ENCODE data around the gene MAG.

MAG gene

GRCh38 chr19:35265126-35265899, 26.6 kb upstream of the MAG start:
- no peak for TF ChIP-seq REST (IDR thresholded peaks at IDR 0.05; ENCODE audit: insufficient replicate concordance, low read depth)
- no peak for TF ChIP-seq POLR2AphosphoS5 (IDR thresholded peaks at IDR 0.05; ENCODE audit: low read depth)
- no peak for TF ChIP-seq GABPA (IDR thresholded peaks at IDR 0.05; ENCODE audit: low read depth)
- TF ChIP-seq CTCF (IDR thresholded peaks at IDR 0.05; ENCODE audit: insufficient read depth, low read length), result no peak
- no peak for TF ChIP-seq SPI1 (IDR thresholded peaks at IDR 0.05; ENCODE audit: borderline replicate concordance, low read depth)
- H3K4me3 ChIP-seq (replicated peaks; ENCODE audit: insufficient read depth, low read length), result no peak overlapping the region
- no peak overlapping the region for H3K27ac ChIP-seq (replicated peaks)
- no peaks in the 10 kb centered on the region for H3K27me3 ChIP-seq (ENCODE audit: insufficient read depth, poor library complexity, severe bottlenecking)
- no peak for DNase-seq (ENCODE audit: low read depth in 1 of 2, low spot score in 1 of 2)

GRCh38 chr19:35265900-35266519, 26.0 kb upstream of the MAG start:
- no peak for DNase-seq (ENCODE audit: low read depth in 1 of 2, low spot score in 1 of 2)
- Histone ChIP-seq H3K27ac (replicated peaks) (no peak overlapping the region), H3K27me3 (ENCODE audit: insufficient read depth, poor library complexity, severe bottlenecking) (no peaks in the 10 kb centered on the region), H3K4me3 (replicated peaks; ENCODE audit: insufficient read depth, low read length) (no peak overlapping the region)
- TF ChIP-seq REST (IDR thresholded peaks at IDR 0.05; ENCODE audit: insufficient replicate concordance, low read depth), result no peak
- TF ChIP-seq POLR2AphosphoS5 (IDR thresholded peaks at IDR 0.05; ENCODE audit: low read depth), result no peak
- TF ChIP-seq CTCF (IDR thresholded peaks at IDR 0.05; ENCODE audit: insufficient read depth, low read length), result no peak
- TF ChIP-seq GABPA (IDR thresholded peaks at IDR 0.05; ENCODE audit: low read depth), result no peak
- no peak for TF ChIP-seq SPI1 (IDR thresholded peaks at IDR 0.05; ENCODE audit: borderline replicate concordance, low read depth)

GRCh38 chr19:35266520-35267352, 25.2 kb upstream of the MAG start:
- H3K27ac ChIP-seq (replicated peaks), result peak overlapping the region; percentile 93
- no peaks in the 10 kb centered on the region for H3K27me3 ChIP-seq (ENCODE audit: insufficient read depth, poor library complexity, severe bottlenecking)
- TF ChIP-seq REST (IDR thresholded peaks at IDR 0.05; ENCODE audit: insufficient replicate concordance, low read depth) (no peak), SPI1 (IDR thresholded peaks at IDR 0.05; ENCODE audit: borderline replicate concordance, low read depth) (no peak), GABPA (IDR thresholded peaks at IDR 0.05; ENCODE audit: low read depth) (no peak), CTCF (IDR thresholded peaks at IDR 0.05; ENCODE audit: insufficient read depth, low read length) (no peak), POLR2AphosphoS5 (IDR thresholded peaks at IDR 0.05; ENCODE audit: low read depth) (no peak)
- peak overlapping the region; percentile 55 for H3K4me3 ChIP-seq (replicated peaks; ENCODE audit: insufficient read depth, low read length)
- DNase-seq (ENCODE audit: low read depth in 1 of 2, low spot score in 1 of 2), result no peak

Measured in HL-60 (cell line).